Bronchial epithelial cell (primary cell): ENCODE data around the gene ASIC1. TPM values are rescaled to one million over a fixed set of nuclear protein-coding genes. Genes with fewer than 3 reads are reported as not detected.
A peak's percentile ranks its signal among the peaks of the same experiment; 100 is the strongest.

Experiments used
- DNase-seq: peaks from one replicate; pipeline ENCODE4 v3.0.0-alpha.2; 2010; ENCODE audit warnings: low read depth
- FAIRE-seq: peaks from 2 replicates; lab custom pipeline; 2011; peaks lifted over from hg19 to GRCh38; lab: Jason Lieb, UNC
- H3K27me3 ChIP-seq: 2 replicates; pipeline ENCODE4 v1.5.1; 2011; ENCODE audit warnings: low read length; ENCODE audit not compliant: control insufficient read depth, insufficient read depth
- H3K36me3 ChIP-seq: 2 replicates; pipeline ENCODE4 v1.5.1; 2011; ENCODE audit warnings: low read length; ENCODE audit not compliant: control insufficient read depth, insufficient read depth
- H3K4me3 ChIP-seq: 2 replicates; pipeline ENCODE4 v1.5.1; 2011; ENCODE audit warnings: mild to moderate bottlenecking, low read depth, low read length, control low read depth
- total RNA-seq: library from RNA; depleted of rRNA; stranded (reverse); fragments of >200 nt; gene quantifications from 2 replicates; pipeline ENCODE4 v1.2.1, GENCODE V29; 2014
- TF ChIP-seq, protein P1 (sequence below): IDR thresholded peaks from 2 replicates; pipeline ENCODE4 v1.5.1; 2011; ENCODE audit warnings: mild to moderate bottlenecking, moderate library complexity, low read length, control low read depth, inconsistent platforms; ENCODE audit not compliant: insufficient read depth, severe bottlenecking

The ASIC1 gene
- total RNA-seq, 1 donor from 2014 or later = 1.3 TPM

DNA sequence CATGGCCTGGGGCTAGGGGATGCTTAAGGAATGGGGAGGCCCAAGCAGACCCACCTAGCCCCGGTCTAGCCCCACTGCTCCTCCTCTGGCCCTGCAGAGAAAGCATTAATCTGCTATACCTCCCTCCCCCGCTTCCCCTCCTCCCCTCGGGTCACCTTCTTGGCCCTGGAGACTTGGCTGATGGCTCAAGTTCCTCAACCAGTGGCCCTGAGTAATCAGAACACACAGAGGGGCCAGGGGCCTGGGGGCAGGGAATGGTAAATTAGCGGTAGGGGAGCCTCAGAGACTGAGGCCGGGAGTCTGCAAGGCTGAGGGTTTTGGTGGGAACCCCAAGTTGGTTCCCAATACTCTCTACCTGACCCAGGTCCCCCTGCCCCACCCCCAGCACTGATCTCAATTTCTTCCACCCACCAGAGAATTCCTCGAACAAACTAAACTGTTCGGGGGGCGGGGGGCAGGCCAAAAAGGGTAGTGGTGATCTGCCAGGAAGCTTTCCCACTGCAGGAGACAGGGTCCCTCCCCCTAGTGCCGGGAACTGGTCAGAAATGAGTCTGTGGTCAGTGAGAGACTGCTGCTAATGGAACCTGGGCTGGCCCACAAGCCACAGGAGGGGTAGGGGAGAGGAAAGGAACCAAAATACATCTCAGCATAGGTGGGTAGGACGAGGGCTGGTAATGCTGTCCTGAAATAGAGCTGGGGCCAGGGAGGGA, 15.0 kb downstream of the ASIC1 start:
- DNase-seq (no peak), FAIRE-seq (no peak)
- no peaks in the 10 kb centered on the region for H3K27me3 ChIP-seq
- TF ChIP-seq, protein P1, sequence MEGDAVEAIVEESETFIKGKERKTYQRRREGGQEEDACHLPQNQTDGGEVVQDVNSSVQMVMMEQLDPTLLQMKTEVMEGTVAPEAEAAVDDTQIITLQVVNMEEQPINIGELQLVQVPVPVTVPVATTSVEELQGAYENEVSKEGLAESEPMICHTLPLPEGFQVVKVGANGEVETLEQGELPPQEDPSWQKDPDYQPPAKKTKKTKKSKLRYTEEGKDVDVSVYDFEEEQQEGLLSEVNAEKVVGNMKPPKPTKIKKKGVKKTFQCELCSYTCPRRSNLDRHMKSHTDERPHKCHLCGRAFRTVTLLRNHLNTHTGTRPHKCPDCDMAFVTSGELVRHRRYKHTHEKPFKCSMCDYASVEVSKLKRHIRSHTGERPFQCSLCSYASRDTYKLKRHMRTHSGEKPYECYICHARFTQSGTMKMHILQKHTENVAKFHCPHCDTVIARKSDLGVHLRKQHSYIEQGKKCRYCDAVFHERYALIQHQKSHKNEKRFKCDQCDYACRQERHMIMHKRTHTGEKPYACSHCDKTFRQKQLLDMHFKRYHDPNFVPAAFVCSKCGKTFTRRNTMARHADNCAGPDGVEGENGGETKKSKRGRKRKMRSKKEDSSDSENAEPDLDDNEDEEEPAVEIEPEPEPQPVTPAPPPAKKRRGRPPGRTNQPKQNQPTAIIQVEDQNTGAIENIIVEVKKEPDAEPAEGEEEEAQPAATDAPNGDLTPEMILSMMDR = no peak
- no peaks in the 10 kb centered on the region for H3K36me3 ChIP-seq
- H3K4me3 ChIP-seq = no peak overlapping the region

DNA sequence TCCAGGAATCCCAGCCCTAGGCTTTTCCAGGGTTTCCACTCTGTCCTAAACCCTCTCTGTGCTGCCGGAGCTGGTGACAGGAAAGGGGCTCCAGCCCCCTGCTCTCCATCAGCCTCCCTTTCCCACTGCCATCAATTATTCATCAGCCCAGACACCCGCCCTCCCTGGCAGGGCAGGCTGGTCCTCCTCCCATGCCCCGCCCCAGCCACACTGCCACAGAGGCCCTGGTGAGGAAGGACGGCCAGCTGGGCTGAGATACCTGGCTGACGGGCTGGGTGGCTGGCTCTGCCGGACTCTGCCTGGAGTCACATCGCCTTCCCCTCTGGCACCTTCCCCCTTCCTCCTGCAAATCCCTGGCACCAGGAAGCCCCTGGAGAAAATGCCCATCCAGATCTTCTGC, 15.8 kb downstream of the ASIC1 start:
- TF ChIP-seq, protein P1 = no peak
- FAIRE-seq (no peak), DNase-seq (no peak)
- no peaks in the 10 kb centered on the region for H3K36me3 ChIP-seq
- no peaks in the 10 kb centered on the region for H3K27me3 ChIP-seq
- no peak overlapping the region for H3K4me3 ChIP-seq

DNA sequence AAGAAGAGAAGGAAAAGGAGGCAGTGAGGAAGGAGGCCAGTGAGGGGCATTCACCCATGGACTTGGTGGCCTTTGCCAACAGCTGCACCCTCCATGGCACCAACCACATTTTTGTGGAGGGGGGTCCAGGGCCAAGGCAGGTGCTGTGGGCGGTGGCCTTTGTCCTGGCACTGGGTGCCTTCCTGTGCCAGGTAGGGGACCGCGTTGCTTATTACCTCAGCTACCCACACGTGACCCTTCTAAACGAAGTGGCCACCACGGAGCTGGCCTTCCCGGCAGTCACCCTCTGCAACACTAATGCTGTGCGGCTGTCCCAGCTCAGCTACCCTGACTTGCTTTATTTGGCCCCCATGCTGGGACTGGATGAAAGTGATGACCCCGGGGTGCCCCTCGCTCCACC, 16.3 kb downstream of the ASIC1 start:
- DNase-seq (no peak), FAIRE-seq (no peak)
- H3K4me3 ChIP-seq = no peak overlapping the region
- TF ChIP-seq, protein P1 = no peak
- H3K36me3 ChIP-seq = no peaks in the 10 kb centered on the region
- no peaks in the 10 kb centered on the region for H3K27me3 ChIP-seq

DNA sequence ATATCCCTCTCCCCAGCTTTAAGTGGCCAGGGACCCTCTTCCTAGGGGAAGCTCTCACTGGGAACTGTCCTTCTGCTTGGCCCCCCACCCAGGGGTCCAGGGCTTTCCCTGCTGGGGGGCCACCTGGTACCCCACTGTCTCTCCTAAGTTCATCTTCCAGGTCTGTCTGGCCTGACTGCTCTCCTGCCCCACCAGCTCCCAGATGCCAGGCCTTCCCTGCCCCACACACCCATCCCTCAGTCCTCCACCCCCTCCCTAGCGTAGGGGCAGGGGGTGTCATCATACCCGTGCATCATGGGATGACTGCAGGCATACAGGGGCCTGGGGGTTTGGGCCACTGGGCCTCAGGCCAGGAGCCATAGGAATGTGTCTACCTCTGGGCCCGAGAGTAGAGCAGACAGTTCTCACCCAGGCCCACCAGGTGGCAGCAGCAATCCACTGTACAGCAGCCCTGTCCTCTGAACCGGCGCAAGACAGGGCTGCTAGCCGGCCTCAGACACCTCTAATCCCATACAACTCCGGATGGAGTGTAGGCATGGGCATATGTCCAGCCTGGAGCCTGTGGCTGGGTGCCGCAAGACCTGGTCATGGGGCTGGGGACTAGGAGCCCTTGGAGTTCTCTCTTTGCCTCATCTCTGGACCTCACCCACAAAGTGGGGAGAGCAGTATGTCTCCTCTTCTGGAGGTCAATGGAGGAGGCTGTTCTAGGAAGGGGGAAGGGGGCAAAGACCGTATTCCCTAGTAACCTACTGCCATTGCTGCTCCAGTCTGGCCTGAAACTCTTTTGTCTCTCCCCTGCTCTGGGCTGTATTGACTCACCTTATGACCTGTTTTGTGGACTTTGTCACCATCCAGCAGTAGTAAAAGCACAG, 17.8 kb downstream of the ASIC1 start:
- DNase-seq = peak; percentile 53
- Histone ChIP-seq H3K4me3 (no peak overlapping the region), H3K27me3 (no peaks in the 10 kb centered on the region), H3K36me3 (no peaks in the 10 kb centered on the region)
- TF ChIP-seq, protein P1 = peak; percentile 96
- FAIRE-seq = no peak

DNA sequence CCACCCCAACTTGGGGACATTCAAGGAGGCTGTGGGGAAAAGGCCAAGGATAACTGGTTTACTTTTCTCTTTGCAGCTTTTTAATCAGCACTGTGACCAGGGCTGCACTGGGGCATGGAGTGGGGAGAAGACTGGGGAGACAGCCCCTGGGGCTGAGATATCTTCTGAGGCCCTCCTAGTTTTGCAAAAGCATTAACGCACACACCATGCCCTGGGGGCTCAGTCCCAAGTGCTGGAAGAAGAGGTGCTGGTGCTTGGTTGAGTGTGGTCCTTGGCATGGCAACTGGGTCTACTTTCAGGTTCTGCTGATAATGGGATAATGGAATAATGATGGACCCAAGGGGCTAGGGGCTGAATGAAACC, 18.4 kb downstream of the ASIC1 start:
- FAIRE-seq (no peak), DNase-seq (no peak)
- H3K36me3 ChIP-seq = no peaks in the 10 kb centered on the region
- no peak overlapping the region for H3K4me3 ChIP-seq
- H3K27me3 ChIP-seq = no peaks in the 10 kb centered on the region
- TF ChIP-seq, protein P1 = no peak
